BLaER1 treated with 17β-estradiol and CSF1 and Interleukin-3, amounts not matched to agents 10 nM and 100 nM (cell line): ENCODE results near the gene INS.
"Not testable (repeated sequence)": the region's sequence is repeated elsewhere in the genome, so short reads cannot be mapped to it uniquely, and the experiment has no call there.

Experiments
- H3K27ac ChIP-seq, 11 experiments: shearing (Covaris generic); formaldehyde crosslinking; 2 replicates each; pipeline ENCODE4 v1.8.1; 2022
- H3K27me3 ChIP-seq, 11 experiments: shearing (Covaris generic); formaldehyde crosslinking; 2 replicates each; pipeline ENCODE4 v1.8.1; 2022
- H3K36me3 ChIP-seq, 11 experiments: shearing (Covaris generic); formaldehyde crosslinking; 2 replicates each; pipeline ENCODE4 v1.8.1; 2022
- H3K4me1 ChIP-seq, 10 experiments: shearing (Covaris generic); formaldehyde crosslinking; 2 replicates each; pipeline ENCODE4 v1.8.1; 2022
- H3K4me2 ChIP-seq, 11 experiments: shearing (Covaris generic); formaldehyde crosslinking; 2 replicates each; pipeline ENCODE4 v1.8.1; 2022
- H3K4me3 ChIP-seq, 10 experiments: shearing (Covaris generic); formaldehyde crosslinking; 2 replicates each; pipeline ENCODE4 v1.8.1; 2022
- H3K9ac ChIP-seq, 11 experiments: shearing (Covaris generic); formaldehyde crosslinking; 2 replicates each; pipeline ENCODE4 v1.8.1; 2022
- H3K9me3 ChIP-seq, 11 experiments: shearing (Covaris generic); formaldehyde crosslinking; replicated peaks in 1 of 11; 2 replicates each; pipeline ENCODE4 v1.8.1; 2022
- H4K20me1 ChIP-seq, 11 experiments: shearing (Covaris generic); formaldehyde crosslinking; 2 replicates each; pipeline ENCODE4 v1.8.1; 2022
- Cebpa-rat ChIP-seq, 11 experiments: shearing (Covaris generic); IDR thresholded peaks; 2 replicates each; pipeline ENCODE4 v1.8.1; 2022

INS gene

DNA sequence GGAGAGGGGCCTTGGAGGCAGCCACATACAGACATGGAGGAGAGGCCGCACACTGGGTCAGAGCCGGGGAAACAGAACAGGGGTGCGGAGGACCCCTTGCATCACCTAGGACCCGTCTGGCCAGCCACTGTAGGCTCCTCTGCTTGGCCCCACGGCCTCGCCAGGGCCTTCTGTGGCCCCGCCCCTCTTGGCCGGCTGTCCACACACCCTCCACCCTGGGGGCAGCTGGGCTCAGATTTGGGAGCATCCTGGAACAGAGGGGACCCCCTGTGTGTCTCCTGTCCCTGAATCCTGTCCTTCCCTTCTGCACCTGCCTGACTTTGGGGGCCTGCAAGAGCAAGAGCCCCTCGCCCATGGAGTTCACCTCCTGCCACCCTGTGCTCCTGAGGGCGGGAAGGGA is 18.5 kb upstream of the INS start:
- Histone ChIP-seq H3K4me3 (no peak overlapping the region), H4K20me1 (peaks cover 0 to 10% (median 0%) of the 10 kb centered on the region in 11 experiments; a peak in 5 of 22 replicates), H3K27me3 (peaks cover 0 to 21% (median 12%) of the 10 kb centered on the region in 11 experiments; a peak in 14 of 22 replicates), H3K27ac (no peak overlapping the region), H3K4me1 (peaks cover 9 to 37% (median 27%) of the 10 kb centered on the region in 10 experiments; a peak in 17 of 20 replicates), H3K36me3 (no peaks in the 10 kb centered on the region), H3K4me2 (peak overlapping the region in 9 of 11 experiments; percentile 45 to 92 (median 75); a peak in 18 of 22 replicates), H3K9me3 (no peaks in the 10 kb centered on the region), H3K9ac (peak overlapping the region in 4 of 11 experiments; percentile 10 to 37 (median 23); a peak in 3 of 22 replicates)
- TF ChIP-seq Cebpa-rat (IDR thresholded peaks at IDR 0.05): no peak

GRCh38 chr11:2178906-2179494 is 18.0 kb upstream of the INS start:
- Histone ChIP-seq H3K4me2 (peak overlapping the region in 9 of 11 experiments; percentile 45 to 92 (median 75); a peak in 18 of 22 replicates), H3K4me3 (no peak overlapping the region), H3K27ac (no peak overlapping the region), H4K20me1 (peaks cover 0 to 12% (median 0%) of the 10 kb centered on the region in 11 experiments; a peak in 5 of 22 replicates), H3K27me3 (peaks cover 0 to 21% (median 12%) of the 10 kb centered on the region in 11 experiments; a peak in 14 of 22 replicates), H3K9me3 (no peaks in the 10 kb centered on the region), H3K9ac (peak overlapping the region in 2 of 11 experiments; percentile 19 to 27; a peak in 1 of 22 replicates), H3K36me3 (no peaks in the 10 kb centered on the region), H3K4me1 (peaks cover 9 to 37% (median 27%) of the 10 kb centered on the region in 10 experiments; a peak in 17 of 20 replicates)
- no peak for TF ChIP-seq Cebpa-rat (IDR thresholded peaks at IDR 0.05)

- Histone ChIP-seq H3K4me2 (peak overlapping the region in 6 of 11 experiments; percentile 67 to 92 (median 83); a peak in 7 of 22 replicates), H4K20me1 (peaks cover 0 to 14% (median 0%) of the 10 kb centered on the region in 11 experiments; a peak in 5 of 22 replicates), H3K4me1 (peaks cover 9 to 34% (median 26%) of the 10 kb centered on the region in 10 experiments; a peak in 17 of 20 replicates), H3K27me3 (peaks cover 0 to 21% (median 12%) of the 10 kb centered on the region in 11 experiments; a peak in 14 of 22 replicates)
- not testable (repeated sequence) for H3K36me3 ChIP-seq, H3K4me3 ChIP-seq, H3K9ac ChIP-seq, H3K9me3 ChIP-seq, H3K27ac ChIP-seq
Measured at GRCh38 chr11:2178055-2178773, 17.2 kb upstream of the INS start.

DNA sequence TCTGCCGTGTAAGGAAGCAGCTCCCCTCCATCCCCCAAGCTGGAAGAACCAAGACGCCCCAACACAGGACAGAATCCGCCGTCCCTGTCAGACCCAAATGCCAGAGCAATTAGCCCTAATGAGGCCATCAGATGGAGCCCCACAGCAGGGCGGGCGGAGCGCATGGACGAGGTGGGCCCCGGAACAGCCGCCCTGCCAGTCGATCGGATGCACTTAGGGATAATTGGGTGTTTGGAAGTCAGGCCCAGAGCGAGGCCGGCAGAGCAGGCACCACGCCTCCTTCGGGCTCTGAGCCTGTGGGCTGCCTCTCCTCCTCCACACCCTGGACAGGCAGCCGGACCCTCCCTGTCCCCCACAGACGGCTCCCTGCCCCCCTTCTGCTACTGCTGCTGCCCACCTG is 16.1 kb upstream of the INS start:
- Histone ChIP-seq H3K9ac (no peak overlapping the region), H3K36me3 (no peaks in the 10 kb centered on the region), H3K9me3 (no peaks in the 10 kb centered on the region), H3K4me3 (no peak overlapping the region), H3K4me1 (peaks cover 9 to 28% (median 24%) of the 10 kb centered on the region in 10 experiments; a peak in 17 of 20 replicates), H3K27me3 (peaks cover 0 to 21% (median 14%) of the 10 kb centered on the region in 11 experiments; a peak in 17 of 22 replicates), H4K20me1 (peaks cover 0 to 17% (median 0%) of the 10 kb centered on the region in 11 experiments; a peak in 7 of 22 replicates), H3K27ac (no peak overlapping the region), H3K4me2 (no peak overlapping the region)
- no peak for TF ChIP-seq Cebpa-rat (IDR thresholded peaks at IDR 0.05)

DNA sequence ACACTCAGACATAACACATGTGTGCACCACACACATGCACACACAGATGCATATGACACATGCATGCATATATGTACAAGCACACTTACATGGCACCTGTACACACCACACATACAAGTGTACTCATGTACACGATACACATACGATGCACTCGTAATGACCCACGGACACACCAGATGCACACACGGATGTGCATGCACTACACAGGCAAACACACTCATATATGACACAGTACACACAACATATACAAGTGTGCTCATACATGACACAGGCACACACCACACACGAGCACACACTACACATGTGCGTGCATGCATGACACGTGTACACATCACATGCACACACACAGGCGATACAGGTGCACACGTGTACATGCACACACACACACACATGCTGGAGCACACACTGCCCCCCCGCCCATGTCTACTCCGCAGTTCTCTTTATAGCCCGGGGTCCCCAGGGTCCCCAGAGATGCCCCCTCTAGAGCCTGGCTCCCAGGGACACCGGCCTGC is 15.4 kb upstream of the INS start:
- Histone ChIP-seq H3K9me3 (no peaks in the 10 kb centered on the region), H3K27me3 (peaks cover under 1 to 26% (median 16%) of the 10 kb centered on the region in 11 experiments; a peak in 18 of 22 replicates), H3K4me1 (peaks cover 9 to 28% (median 24%) of the 10 kb centered on the region in 10 experiments; a peak in 17 of 20 replicates), H4K20me1 (peaks cover 0 to 17% (median 0%) of the 10 kb centered on the region in 11 experiments; a peak in 7 of 22 replicates), H3K9ac (no peak overlapping the region), H3K4me2 (no peak overlapping the region), H3K27ac (no peak overlapping the region), H3K36me3 (no peaks in the 10 kb centered on the region), H3K4me3 (no peak overlapping the region)
- no peak for TF ChIP-seq Cebpa-rat (IDR thresholded peaks at IDR 0.05)

GRCh38 chr11:2175659-2176058 is 14.7 kb upstream of the INS start:
- no peaks in the 10 kb centered on the region for H3K9me3 ChIP-seq
- peaks cover 9 to 22% (median 20%) of the 10 kb centered on the region in 10 experiments; a peak in 17 of 20 replicates for H3K4me1 ChIP-seq
- H3K27me3 ChIP-seq: peaks cover 8 to 29% (median 20%) of the 10 kb centered on the region in 11 experiments; a peak in 18 of 22 replicates
- no peak overlapping the region for H3K4me3 ChIP-seq
- TF ChIP-seq Cebpa-rat (IDR thresholded peaks at IDR 0.05): no peak
- peaks cover 0 to 17% (median 0%) of the 10 kb centered on the region in 11 experiments; a peak in 7 of 22 replicates for H4K20me1 ChIP-seq
- no peak overlapping the region for H3K27ac ChIP-seq
- H3K9ac ChIP-seq: no peak overlapping the region
- peak overlapping the region in 3 of 11 experiments; percentile 8 to 44 (median 39); a peak in 4 of 22 replicates for H3K4me2 ChIP-seq
- H3K36me3 ChIP-seq: no peaks in the 10 kb centered on the region

- peaks cover 14 to 29% (median 27%) of the 10 kb centered on the region in 11 experiments for H3K27me3 ChIP-seq
- H3K4me3 ChIP-seq: no peak overlapping the region
- peaks cover 3 to 15% (median 12%) of the 10 kb centered on the region in 10 experiments; a peak in 17 of 20 replicates for H3K4me1 ChIP-seq
- H3K9me3 ChIP-seq: no peaks in the 10 kb centered on the region
- no peak overlapping the region for H3K4me2 ChIP-seq
- no peak for TF ChIP-seq Cebpa-rat (IDR thresholded peaks at IDR 0.05)
- peaks cover 0 to 26% (median 0%) of the 10 kb centered on the region in 11 experiments; a peak in 8 of 22 replicates for H4K20me1 ChIP-seq
- no peak overlapping the region for H3K27ac ChIP-seq
- H3K36me3 ChIP-seq: no peaks in the 10 kb centered on the region
- no peak overlapping the region for H3K9ac ChIP-seq
Measured at GRCh38 chr11:2174361-2174760, 13.4 kb upstream of the INS start.

- H3K4me1 ChIP-seq: peaks cover 0 to 12% (median 9%) of the 10 kb centered on the region in 10 experiments; a peak in 14 of 20 replicates
- no peak overlapping the region for H3K27ac ChIP-seq
- H3K9me3 ChIP-seq: no peaks in the 10 kb centered on the region
- no peaks in the 10 kb centered on the region for H3K36me3 ChIP-seq
- no peak for TF ChIP-seq Cebpa-rat (IDR thresholded peaks at IDR 0.05)
- H4K20me1 ChIP-seq: peaks cover 0 to 32% (median 0%) of the 10 kb centered on the region in 11 experiments; a peak in 7 of 22 replicates
- H3K27me3 ChIP-seq: peaks cover 17 to 35% (median 31%) of the 10 kb centered on the region in 11 experiments
- no peak overlapping the region for H3K4me2 ChIP-seq
- H3K9ac ChIP-seq: no peak overlapping the region
- no peak overlapping the region for H3K4me3 ChIP-seq
Measured at GRCh38 chr11:2173761-2174160, 12.8 kb upstream of the INS start.
